Measurements from ENCODE around the gene PDGFC.

GRCh38 chr4:156933633-156934258, 37.9 kb downstream of the PDGFC start:
- TF ChIP-seq CBX2 (IDR thresholded peaks at IDR 0.05; ENCODE audit: low read depth, low read length) (no peak), CBX2 (CRISPR knock-in tag; IDR thresholded peaks at IDR 0.05; ENCODE audit: low read depth) (no peak), TCF7L2 (IDR thresholded peaks at IDR 0.05; ENCODE audit: low read depth, low read length) (no peak), CTCF (CRISPR knock-in tag; IDR thresholded peaks at IDR 0.05) (no peak), ZBTB49 (CRISPR knock-in tag; IDR thresholded peaks at IDR 0.05; ENCODE audit: borderline replicate concordance) (no peak), NFYB (CRISPR knock-in tag; IDR thresholded peaks at IDR 0.05) (no peak), RFX5 (IDR thresholded peaks at IDR 0.05; ENCODE audit: low read depth, low read length) (no peak), GTF2F1 (IDR thresholded peaks at IDR 0.05; ENCODE audit: low read length) (no peak), TP53 (CRISPR knock-in tag; conservative IDR thresholded peaks at IDR 0.05) (no peak), SIN3A (IDR thresholded peaks at IDR 0.05; ENCODE audit: borderline replicate concordance, low read depth, low read length) (no peak), TARDBP (CRISPR knock-in tag; IDR thresholded peaks at IDR 0.05) (no peak), ZBTB43 (CRISPR knock-in tag; conservative IDR thresholded peaks at IDR 0.05) (no peak), CBX1 (IDR thresholded peaks at IDR 0.05; ENCODE audit: low read depth) (no peak), NR2F6 (IDR thresholded peaks at IDR 0.05) (no peak), NR2F6 (CRISPR knock-in tag; IDR thresholded peaks at IDR 0.05) (no peak)

Data from HepG2 (cell line).